Epidermal melanocyte (primary cell): ENCODE data around the gene PLEKHB2.
"Not testable (repeated sequence)": the region's sequence is repeated elsewhere in the genome, so short reads cannot be mapped to it uniquely, and the experiment has no call there.

Source experiments
- DNase-seq: peaks from one replicate; pipeline ENCODE4 v3.0.0; 2011; ENCODE audit warnings: low spot score; ENCODE audit not compliant: insufficient read length

PLEKHB2 gene

DNA sequence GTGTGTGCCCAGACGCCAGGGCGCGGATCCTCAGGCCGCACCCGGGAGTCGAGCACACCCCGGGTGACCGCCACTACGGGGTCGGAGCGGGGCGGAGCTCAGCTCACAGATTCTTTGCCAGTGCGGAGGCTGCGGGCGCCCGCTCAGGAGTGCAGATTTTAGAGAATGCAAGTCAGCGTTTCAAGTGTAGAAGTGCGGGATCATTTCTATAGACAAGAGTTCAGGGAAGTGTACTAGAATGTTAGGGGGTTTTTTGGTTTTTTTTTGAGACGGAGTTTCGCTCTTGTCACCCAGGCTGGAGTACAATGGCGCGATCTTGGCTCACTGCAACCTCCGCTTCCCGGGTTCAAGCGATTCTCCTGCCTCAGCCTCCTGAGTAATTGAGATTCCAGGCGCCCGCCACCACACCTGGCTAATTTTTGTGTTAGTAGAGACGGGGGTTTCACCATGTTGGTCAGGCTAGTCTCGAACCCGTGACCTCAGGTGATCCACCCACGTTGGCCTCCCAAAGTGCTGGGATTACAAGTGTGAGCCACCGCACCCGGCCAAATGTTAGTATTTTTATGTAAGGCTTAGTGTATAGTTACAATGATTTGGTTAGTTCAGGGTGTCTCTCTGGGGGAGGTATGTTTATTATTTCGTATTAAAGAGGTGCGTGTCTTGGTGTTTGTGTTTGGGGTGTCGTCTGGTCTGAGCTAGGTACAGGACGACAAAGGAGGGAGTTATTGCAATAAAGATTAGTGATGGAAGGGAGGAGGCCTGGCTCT, 11.3 kb upstream of the PLEKHB2 start:
- no peak for DNase-seq

DNA sequence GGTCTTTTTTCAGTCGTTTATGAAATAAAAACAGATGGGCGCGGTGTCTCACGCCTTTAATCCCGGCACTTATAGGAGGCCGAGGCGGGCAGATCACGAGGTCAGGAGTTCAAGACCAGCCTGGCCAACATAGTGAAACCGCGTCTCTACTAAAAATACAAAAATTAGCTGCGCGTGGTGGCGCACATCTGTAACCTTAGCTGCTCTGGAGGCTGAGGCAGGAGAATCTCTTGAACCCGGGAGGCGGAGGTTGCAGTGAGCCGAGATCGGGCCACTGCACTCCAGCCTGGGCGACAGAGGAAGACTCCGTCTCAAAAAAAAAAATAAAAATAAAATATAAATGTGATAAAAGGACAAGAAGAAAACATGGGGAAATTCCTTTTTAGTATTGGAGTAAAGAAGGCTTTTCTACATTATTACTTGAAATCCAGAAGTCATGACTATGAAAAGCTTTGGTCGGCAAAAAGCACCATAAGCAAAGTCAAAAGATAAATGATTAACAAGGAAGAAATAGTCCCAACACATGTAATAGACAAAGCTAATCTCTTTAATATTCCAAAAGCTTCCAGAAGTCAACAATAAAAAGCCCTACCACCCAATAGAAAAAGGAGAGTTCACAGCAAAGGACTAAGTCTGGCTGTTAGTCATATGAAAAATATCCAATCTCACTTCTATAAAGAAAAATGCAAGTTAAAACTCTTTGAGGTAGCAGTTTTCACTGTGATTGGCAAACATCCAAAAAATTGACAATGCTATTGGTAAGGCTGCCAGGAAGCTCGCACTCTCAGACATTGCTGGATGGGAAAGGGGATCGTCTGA, 10.5 kb upstream of the PLEKHB2 start:
- no peak for DNase-seq

DNA sequence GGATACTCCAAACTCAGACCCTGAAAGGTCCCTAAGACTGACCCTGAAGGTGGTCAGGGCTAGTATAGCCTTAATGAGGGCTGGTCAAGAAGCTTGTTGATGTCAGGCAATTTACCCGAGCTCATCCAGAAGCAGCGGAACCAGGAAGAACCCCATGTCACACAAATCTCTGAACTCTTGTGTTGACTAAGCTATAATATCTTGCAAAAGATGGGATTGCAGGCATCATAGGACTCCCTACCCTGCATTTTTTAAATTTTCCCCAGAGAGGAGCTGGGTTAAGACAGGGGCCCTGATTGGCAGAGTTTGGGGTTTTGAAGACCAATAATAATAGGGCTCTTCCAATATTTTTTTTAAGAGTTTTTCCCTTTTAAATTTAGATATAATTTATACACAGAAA, 2.0 kb upstream of the PLEKHB2 start:
- no peak for DNase-seq

DNA sequence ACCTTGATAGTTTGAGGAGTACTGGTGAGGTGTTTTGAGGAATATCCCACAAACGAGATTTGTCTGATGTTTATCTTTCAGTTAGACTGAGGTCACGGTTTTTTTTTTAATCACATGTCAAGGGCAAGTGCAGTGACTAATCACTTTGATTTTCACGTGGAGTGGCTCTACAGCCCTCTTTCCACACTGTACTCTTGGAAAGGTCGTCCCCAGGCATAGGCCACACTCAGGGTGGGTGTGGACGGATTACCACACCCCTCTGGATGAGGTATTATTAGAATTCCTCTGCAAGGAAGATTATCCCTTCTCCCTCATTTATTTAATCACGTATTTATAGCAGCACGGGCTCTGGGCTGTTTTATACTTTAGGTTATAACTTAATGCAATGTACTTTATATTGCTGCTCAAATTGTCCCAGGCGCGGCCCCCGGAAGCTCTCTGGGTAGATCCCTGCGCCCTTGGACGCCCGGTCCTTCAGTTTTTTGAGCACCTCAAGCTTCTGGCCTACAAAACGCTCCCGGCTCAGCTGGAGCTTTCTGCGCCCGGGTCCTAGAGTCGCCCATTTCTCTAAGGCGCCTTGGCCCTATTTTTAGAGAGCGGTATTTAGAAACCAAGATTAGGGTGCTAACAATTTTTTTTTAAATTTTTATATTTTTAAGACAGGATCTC, 515 bp upstream of the PLEKHB2 start:
- no peak for DNase-seq

DNA sequence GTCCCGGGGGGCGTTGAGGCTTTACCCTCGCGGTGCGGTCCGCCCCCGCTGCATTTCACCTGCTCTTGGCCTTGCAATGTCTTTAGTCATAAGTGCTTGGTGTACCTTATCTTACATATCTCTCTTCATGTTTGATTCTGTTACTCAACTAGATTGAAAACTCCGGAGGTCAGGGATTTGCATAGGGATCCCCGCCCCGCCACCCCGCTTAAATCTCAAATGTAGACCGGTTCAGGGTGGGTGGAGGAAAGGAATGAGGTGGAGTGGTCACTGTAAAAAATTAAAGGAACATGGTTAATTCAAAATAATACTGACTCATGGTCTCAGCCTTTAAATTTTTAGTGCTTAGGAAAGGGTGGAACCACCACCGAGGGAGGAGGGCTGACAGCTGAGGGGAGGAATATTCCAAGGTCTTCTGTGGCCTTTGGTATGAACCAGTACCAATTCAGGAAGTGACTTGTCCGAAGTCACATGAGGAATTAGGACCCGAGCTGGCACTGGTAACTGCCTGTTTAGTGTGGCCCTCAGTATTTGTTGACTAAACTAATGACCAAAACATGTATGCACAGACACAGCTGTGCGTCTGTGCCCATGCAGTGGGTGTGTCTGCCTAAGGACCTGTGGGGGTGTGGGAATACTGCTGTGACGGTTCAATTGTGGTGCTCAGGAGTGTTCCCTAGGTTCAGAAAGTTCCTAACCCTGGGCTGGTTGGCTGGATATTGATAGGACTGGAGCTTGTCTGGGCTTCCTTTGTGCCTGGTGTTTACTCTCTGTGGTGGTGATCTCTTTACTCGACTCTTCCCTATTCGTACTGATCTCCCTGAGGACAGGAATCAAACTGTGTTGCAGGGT, 1.0 kb downstream of the PLEKHB2 start:
- DNase-seq: no peak

DNA sequence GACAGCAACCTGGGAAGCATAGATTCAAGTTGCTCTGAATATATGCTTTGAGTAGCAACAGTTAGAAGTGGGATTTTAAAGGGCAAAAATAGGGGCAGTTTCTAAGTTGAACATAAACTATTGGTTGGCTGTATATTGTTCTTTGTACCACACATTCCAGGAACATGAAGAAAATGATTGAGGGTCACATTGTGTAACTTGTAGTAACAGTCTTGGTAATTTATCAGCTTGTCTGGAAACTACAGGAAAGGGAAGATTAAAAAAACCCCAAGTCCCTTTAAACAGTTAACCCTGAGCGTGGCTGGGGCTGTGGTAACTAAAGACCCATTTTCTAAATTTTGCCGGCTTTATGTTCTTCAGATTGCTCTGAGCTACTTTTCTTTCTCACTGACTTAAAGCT, 7.4 kb downstream of the PLEKHB2 start:
- no peak for DNase-seq

DNA sequence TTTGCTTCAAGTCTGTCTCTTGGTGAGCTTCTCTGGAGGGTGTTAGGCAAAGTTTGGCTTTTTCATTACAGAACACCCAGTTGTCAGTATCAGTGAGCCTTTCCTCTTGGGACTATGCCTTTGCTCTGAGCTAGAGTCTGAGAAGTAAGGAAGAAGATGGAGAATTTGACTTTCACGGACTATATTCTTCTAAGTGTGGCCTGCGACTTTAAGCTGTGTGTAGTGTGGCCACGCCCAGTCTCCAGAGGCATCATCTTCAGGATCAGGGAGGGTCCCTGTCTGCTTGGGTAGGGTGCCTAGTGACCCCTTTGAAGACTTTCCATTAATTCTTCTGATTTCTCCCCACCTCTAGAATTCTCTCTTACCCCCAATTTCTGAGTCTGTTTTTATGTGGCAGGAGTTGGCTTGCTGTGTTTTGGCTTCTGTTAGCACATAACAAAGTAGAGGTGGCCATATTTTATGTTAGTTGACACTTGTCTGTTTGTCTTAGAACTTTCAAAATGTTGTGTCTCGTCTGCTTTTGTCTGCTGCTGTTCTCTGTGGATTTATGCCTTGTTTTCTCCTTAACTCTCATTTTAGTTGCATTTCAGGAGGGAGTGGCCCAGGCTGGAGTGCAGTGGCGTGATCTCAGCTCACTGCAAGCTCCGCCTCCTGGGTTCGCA, 8.6 kb downstream of the PLEKHB2 start:
- no peak for DNase-seq

DNA sequence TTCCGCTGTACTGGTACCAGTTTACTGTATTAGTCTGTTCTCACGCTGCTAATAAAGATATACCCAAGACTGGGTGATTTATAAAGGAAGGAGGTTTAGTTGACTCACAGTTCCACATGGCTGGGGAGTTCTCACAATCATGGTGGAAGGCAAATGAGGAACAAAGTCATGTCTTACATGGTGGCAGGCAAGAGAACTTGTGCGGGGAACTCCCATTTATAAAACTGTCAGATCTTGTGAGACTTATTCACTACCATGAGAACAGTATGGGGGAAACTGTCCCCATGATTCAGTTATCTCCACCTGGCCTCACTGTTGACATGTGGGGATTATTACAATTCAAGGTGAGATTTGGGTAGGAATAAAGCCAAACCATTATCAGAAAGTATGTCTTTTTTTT, 9.8 kb downstream of the PLEKHB2 start:
- DNase-seq: not testable (repeated sequence)

DNA sequence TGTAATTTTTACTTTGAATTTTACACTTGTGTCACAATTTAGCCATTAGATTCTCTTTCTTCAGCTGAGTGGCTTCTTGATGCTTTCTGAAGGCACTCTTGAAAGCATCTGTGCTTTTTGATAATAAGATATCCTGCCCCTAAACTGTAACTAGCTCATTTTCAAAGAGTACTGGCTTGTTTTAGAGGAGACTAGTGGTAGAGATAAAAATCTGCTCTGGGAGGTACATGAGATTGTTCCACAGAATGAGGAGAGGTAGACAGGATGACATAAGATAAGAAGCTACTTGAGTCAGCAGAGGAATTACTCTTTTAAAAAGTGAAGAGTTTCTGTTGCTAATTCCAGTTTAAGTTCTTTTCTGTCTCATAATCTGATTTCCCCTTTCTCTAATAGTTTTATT, 10.6 kb downstream of the PLEKHB2 start:
- DNase-seq: no peak

DNA sequence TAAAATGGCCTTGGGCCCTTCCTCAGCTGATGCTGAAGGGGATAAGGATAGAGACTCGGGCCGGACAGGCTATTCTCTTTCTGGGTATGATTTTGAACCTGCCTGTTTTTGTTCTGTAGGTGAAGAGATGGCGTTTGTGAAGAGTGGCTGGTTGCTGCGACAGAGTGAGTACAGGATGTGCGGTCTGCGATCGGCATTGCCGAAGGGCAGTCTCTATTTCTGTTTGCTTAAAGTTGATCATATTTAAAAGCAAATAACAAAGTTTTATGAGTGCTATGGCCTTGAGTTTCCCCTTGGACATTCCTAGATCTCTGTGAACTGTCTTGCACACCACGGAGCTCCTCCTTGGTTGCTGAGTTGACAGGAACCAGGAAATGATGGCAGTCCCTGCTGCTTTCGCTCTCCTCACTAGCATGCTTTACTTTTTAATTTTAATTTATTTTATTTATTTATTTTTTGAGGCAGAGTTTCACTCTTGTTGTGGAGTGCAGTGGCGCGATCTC, 15.7 kb downstream of the PLEKHB2 start:
- DNase-seq: no peak

DNA sequence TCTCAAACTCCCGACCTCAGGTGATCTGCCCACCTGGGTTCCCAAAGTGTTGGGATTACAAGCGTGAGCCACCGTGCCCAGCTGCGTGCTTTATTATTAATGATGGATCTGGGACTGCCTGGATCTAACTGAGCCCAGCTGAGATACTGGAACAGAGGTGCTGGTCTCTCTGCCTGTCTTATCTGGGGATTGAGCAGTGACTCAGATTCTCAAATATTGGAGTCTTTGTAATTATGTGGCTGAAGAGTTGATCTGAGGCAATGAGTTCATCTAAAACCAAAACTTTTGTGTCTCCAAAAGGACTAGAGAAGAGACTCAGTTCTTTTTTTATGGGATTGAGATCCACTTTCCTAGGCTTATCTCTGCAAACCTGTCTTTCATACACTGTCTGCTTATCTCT, 16.3 kb downstream of the PLEKHB2 start:
- no peak for DNase-seq

DNA sequence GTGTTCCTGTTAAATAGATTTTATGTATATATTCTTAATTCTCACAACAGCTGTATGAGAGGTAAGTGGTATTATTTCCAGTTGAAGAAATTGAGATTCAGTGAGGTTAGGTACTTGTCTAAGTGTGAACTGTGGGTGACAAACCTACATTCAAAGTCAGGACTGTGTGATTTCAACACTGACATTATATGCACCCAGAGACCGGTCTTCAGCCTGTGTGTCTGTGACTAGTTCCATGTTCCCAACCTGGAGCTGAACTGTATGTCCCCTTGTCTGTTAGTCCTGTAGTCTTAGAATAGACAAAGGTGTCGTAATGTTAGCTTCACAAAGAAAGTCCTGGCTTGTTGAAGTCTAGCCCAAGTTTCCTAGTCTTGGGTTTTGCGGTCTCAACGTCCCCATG, 17.4 kb downstream of the PLEKHB2 start:
- DNase-seq: no peak

DNA sequence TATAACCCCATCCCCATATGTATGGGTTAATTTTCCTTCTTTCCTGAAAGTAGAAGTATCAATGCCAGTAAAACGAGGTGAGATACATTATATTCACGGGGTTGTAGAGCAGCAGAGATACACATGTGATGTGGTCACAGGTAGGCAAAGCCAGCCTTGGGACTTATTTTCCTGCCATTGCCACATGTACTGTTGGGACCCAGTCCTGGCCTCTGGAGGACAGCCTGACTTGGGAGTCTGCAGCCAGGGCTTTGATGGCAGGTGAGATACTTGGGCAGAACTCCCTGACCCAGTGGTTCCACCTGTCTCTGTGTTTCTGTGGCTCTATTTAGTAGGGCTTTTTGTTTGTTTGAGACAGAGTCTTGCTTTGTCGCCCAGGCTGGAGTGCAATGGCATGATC, 18.1 kb downstream of the PLEKHB2 start:
- DNase-seq: no peak

DNA sequence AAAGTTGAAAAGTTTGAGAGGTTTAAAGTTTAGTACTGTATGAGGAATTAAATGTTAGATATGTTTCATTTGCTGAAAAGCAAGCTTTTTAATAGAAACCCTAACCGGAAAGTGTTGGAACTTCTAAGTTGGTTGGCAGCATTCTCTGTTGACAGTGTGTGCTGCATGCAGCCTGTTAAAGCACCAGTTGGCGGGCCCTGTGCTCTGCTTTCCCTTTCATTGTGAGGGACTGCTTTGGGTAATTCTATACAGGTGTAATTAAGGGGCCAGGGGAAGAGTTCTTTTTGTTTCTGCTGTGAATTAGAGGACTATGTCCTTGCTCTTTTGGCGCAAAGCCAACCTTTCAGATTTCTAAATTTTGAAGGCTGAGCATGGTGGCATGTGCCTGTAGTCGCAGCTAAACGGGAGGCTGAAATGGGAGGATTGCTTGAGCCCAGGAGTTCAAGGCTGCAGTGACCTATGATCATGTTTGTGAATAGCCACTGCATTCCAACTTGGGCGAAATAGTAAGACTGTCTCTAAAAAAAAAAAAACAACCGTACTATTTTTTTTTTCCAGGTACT, 20.1 kb downstream of the PLEKHB2 start:
- DNase-seq: no peak

DNA sequence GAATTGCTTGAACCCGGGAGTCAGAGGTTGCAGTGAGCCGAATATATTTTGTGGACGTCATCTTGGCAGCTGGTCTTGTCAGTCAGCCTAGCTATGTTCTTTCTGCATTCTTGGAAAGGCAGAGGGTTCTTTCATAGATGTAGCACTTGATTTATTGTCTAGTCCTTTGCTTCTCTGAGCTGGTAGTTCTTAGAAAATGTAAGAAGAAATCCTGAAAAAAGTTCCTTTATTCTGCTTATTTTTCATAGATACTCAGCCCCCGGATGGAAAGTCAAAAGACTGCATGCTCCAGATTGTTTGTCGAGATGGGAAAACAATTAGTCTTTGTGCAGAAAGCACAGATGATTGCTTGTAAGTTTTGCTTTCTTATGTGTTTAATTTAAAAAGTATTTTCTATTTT, 21.3 kb downstream of the PLEKHB2 start:
- DNase-seq: peak; percentile 80

DNA sequence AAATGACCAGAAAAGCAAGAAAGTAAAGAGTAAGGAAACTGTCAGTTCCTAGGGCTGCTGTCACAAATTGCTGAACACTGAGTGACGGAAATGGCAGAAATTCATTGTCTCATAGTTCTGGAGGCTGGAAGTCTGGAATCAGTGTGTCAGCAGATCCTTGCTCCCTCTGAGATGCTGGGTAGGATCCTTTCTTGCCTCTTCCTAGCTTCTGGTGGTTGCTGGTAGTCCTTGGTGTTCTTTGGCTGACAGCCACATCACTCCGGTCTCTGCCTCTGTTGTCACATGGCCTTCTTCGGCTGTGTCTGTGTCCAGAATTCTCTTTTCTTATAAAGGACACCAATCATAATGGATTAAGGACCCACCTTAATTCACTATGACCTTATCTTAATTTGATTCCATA, 21.9 kb downstream of the PLEKHB2 start:
- no peak for DNase-seq

DNA sequence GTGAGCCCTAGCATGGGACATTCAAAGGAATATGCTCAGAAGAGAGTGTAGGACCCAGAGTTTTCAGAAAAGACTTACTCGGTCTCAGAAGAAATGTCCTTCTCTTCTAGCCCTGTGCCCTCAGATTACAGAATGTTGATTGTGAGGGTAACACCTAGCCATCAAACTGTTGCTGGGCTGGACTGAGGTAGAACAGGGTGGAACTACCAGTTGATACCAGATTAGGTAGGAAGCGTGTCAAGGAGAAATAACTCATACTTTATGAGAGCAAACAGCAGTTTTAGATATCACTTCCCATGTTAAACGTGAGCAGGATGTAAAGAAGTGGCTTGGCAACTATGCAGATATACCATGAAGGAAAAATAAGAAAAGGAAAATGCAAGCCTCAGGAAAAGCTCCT, 22.8 kb downstream of the PLEKHB2 start:
- no peak for DNase-seq

DNA sequence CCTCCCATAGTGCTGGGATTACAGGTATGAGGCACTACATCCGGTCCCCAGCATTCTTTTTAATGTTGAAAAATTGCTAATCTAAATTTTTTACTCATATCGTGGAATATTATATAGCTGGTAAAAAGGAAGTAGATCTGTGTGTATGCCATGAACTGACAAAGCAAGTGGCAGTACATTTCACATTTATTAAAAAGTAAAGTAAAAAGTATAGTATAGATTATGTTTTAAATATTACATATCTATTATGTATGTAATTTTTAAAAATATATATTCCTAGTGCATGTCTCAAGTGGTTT, 25.1 kb downstream of the PLEKHB2 start:
- DNase-seq: no peak

DNA sequence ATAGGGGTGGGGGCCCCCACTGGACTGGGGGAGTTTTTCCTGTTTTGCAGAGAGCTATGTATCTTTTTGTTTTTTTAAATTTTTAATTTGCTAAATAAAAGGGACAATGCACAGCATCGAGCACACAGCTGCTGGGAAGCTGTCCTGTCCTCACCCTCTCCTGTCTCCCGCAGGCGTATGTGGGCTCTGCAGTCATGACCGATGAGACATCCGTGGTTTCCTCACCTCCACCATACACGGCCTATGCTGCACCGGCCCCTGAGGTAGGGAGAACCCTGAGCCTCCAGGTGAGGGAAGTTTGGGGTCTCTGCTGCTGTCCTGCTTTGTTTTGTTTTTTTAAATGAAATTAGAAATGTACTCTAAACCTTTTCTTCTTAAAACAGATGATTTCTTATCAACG, 27.6 kb downstream of the PLEKHB2 start:
- DNase-seq: no peak

DNA sequence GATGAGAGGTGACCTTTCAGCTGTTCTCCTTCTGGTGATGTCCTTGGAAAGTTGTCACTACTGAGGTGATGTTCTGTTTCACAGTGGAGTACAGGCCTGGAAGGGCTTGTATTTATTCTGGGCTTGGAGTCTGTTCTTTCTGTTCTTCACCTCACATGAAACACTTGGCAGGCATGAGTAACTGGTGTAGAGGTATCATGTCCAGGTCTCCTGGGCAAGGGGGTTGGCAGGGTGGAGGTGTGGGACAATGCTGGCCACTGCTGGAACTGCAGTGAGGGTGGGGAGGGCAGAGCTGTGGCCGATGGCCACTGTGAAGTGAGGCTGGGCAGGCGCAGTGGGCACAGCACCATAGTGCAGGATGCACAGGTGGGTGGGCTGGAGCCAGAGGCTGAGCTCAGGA, 35.4 kb downstream of the PLEKHB2 start:
- DNase-seq: no peak

DNA sequence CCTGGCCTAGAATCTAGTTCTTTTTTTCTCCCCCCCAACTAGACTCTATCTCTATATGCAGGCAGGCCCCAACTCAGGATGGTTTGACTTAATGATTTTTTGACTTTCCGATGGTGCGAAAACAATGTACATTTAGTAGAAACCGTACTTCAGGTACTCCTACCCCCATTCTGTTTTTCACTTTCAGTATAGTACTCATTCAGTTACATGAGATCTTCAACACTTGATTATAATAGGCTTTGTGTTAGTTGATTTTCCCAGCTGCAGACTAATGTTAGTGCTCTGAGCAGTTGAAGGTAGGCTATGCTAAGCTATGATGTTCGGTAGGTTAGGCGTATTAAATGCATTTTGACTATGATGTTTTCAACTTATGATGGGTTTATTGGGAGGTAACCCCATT, 37.7 kb downstream of the PLEKHB2 start:
- no peak for DNase-seq
